T-helper 9 cell (primary cell): ENCODE data around the gene PGAP2.
"Not testable (repeated sequence)": the region's sequence is repeated elsewhere in the genome, so short reads cannot be mapped to it uniquely, and the experiment has no call there.

Experiments used
- DNase-seq: peaks from one replicate; pipeline ENCODE4 v3.0.0-alpha.2; 2020

Gene PGAP2

GRCh38 chr11:3859373-3859881 lies 51.1 kb downstream of the PGAP2 start:
- DNase-seq: no peak

- DNase-seq: no peak
Measured at GRCh38 chr11:3860375-3860774, 52.0 kb downstream of the PGAP2 start.

GRCh38 chr11:3860898-3861393 lies 52.6 kb downstream of the PGAP2 start:
- not testable (repeated sequence) for DNase-seq

GRCh38 chr11:3861683-3862082 lies 53.3 kb downstream of the PGAP2 start:
- no peak for DNase-seq

GRCh38 chr11:3865388-3866193 lies 57.2 kb downstream of the PGAP2 start:
- no peak for DNase-seq

GRCh38 chr11:3866206-3866605 lies 57.8 kb downstream of the PGAP2 start:
- no peak for DNase-seq

GRCh38 chr11:3866836-3867208 lies 58.5 kb downstream of the PGAP2 start:
- DNase-seq: no peak

GRCh38 chr11:3867209-3868091 lies 59.1 kb downstream of the PGAP2 start:
- DNase-seq: no peak

GRCh38 chr11:3873712-3874349 lies 65.5 kb downstream of the PGAP2 start:
- no peak for DNase-seq
